Activated CD8-positive, alpha-beta memory T cell treated with anti-CD3 and anti-CD28 coated beads, Interleukin-2, amount 50 U/mL, for 24 hours (primary cell): ENCODE measurements around the gene EBF3.

Source experiments
- DNase-seq: peaks from one replicate; pipeline ENCODE4 v3.0.0-alpha.2; 2020; ENCODE audit errors: extremely low read depth

EBF3 gene

DNA sequence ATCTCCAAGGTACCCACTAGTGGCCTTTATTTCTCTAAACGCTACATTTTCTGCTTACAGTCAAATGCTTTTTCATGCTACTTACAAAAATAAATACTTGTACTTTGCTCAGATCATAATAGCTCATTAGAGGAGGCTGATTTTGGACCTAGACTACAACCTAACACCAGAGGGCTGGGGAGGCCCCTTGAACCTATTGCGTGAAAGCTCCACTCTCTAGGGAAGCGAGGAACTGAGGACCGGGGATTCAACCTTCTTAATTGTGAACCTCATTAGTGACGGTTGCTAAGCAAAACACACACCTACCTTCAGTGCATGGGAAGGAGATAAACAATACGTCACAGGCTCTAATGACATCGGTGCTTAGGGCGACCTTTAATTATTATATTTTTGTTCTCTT lies 92.1 kb downstream of the EBF3 start:
- DNase-seq = no peak

DNA sequence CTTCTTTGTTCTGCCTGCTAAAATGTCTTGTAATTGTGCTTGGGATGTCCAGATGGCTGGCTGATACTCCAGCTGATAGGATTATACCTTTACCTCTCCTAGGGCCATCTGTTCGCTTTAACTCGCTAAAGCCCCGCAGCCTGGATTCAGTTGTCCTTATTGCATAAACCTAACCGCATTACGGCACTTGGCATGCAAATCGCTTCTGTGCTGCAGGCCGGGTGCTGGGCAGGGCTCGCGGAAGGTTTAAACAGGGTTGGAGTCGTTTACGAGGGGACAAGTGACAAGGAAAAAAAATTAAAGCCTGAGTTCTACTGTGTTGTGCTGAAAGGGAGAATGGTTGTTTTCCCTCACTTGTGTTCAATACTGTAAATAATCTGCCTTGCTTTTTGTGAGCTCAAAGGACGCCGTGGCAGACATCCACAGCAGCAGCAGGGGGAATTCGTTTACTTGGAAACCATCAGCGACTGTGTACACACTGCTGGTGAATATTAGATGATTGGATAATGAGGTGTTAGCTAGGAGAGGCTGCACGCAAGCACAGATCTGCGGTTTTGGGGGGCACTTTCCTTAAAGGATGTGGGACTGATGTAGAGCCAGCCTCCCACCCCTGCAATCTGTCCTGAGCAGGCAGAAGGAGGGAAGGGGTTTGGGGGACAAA lies 93.0 kb downstream of the EBF3 start:
- DNase-seq = no peak

DNA sequence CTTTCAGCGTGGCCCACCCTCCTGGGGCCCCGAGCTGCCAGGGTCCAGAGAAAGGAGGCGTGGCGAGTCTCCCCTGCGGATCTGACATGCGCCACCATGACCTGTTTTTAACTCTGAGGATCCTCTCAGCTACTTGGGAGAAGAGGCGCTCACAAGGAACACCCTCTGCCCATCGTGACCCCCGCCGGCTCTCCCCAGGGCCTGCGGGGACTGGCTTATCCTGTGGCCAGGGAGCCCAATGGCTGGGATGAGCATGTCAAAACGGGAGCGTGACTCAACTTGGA lies 93.7 kb downstream of the EBF3 start:
- no peak for DNase-seq

DNA sequence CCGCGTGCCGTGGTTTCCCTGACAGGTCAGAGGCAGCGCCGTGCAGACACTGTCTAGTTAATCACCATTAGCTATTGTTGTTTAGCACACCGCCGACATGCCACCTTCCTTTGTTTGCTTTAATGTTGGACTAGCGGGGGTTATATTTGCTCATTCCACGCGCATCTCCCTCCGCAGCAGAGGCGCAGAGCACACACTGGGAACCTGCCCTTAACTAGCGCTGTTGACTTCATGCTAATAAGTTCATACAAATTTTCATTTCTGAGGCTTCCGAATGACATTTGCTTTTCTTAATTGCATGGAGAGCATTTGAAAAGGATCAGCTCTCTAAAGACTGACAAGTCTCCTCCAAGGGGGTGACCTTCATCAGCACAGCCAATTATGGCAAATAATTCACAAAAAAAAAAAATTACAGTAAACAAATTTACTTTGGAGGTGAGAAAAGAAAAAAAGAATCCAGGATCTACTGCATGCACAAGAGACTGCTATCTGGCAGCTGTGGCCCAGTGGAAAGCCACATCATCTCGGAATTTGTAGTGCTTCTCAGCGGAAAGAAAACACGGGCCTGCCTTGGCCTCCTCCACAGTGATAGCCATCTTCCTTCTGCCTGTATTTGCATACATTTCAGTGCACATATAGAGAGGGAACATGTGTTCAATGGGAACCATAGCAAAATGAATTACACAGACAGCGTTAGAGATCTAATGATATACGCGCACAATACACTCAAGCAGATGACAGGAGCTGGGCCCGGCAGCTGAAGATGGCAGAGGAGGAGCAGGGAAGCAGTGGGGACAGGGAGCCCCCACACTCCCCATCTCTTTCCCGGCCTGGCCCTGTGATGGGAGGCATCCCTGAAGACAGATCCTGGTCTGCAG lies 94.2 kb downstream of the EBF3 start:
- DNase-seq = no peak

DNA sequence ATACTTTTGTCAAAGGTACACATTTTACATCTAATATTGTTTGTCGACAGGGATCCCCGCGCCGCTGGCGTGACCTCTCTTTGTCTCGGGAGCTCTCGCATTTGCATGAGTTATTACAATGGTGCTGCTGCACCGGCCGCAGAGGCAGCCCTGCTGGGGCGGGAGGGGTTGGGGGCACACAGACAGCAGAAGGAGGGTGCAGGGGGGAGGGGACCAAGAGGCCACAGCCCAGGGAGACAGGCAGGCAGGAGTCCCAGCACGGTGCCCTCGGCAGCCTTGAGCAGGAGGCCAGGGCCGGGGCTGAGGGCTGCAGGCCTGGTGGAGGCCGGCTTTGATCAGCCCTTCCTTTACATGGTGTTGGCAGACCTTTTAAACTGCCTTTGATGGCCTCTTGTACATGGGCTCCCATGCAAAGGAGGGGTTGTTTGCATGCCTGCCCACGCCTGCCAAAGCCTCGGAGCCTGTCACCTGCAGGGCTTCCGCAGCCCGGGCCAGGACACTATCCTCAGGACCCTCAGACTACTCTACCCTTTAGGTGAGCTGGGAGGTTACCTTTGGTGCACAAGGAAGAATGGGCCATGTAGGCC lies 95.5 kb downstream of the EBF3 start:
- no peak for DNase-seq

DNA sequence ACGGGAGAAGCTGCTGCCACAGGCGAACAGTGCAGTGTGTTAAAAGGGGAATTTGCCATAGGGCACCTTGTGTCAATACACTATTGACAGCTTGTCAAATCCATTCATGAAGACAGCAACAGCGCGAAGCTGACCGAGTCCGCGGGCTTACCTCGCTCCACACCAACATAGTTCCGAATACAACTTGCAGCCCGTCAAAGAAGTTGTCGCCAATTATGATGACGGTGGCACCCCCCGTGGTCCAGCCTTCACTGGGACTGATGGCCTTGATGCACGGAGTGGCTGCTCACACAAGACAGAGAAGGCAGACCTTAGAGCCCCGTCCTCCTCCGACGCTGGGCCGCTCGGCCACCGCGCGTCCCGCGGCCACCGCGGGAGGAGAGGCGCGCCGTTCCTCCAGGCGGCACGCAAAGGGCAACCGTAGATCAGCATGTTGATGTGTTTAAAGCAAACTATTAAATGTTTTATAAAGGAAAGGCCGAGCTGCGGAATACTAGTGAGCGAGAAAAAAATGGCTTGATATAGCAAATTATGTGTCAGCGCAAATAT lies 96.4 kb downstream of the EBF3 start:
- no peak for DNase-seq

DNA sequence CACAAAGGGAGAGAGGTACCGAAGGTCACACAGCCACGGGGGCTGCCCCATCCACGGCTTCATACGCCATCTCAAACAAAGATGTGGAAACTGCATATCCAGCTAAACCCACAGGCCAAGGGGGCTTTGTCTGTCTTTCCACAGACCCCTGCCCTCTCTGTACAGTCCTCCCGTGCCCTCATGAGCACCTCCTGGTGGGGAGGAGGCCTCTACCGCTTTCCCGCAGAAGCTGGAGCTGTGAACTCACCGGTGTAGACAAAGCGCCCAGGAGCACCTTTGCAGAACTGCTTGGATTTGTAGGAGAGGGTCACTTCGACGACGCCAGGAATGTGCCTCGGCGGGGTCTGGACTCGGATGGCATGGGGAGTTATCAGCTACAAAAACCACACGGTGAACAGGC lies 97.2 kb downstream of the EBF3 start:
- no peak for DNase-seq

DNA sequence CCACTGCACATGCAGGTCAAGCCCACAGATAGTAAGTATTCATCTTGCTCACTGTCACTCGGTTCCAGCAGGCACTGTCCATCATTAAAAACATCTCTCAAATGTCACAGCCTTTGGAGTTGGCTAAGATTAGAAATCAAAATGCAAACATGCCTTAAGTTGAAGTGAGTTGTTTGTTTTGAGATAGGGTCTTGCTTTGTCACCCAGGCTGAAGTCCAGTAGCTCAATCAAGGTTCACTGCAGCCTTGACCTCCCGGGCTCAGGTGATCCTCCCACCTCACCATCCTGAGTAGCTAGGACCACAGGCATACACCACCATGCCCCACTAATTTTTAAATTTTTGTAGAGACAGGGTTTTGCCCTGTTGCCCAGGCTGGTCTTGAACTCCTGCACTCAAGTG lies 98.1 kb downstream of the EBF3 start:
- DNase-seq = no peak

DNA sequence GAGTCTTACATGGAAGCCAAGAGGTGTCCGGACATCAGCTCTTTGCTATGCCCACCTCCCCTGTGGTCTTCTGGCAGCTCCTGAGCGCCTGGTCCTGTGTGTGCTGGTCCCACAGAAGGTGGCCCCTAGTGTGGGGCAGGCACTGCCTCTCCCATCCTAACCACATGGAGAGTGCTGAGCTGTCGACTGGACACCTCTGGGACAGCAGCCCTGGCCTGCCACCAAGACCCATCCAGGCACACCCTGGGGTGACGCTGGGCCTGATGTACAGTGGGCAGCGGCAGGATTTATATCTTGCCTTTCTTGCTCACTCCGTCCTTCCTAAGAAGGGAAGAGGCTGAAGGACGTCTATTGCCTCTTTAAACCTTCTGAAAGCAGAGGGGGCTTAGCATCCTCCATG lies 98.7 kb downstream of the EBF3 start:
- DNase-seq = no peak

DNA sequence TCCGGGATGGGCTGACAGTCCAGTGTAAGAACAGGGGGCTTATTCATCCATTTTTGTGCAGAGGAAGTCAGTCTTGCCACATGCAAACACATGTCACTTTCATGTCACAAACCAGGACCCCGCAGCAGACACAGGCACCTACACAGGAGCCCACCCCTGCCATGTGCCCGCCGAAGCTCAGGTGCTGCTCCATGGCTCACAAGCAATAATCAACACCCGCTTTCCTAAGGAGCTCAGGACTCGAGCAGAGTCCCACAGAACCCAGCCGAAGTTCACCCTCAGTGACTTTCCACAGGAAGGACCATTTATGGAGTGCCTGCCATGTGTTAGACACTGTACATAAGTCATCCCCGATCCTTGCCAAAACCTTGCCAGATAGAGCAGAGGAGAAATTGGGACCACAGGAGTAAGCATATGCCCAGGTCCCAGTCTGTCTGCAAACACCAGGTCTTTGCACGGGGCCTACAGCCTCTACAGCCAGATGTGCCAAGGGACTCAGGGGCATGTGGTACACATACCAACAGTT lies 99.4 kb downstream of the EBF3 start:
- DNase-seq = no peak

DNA sequence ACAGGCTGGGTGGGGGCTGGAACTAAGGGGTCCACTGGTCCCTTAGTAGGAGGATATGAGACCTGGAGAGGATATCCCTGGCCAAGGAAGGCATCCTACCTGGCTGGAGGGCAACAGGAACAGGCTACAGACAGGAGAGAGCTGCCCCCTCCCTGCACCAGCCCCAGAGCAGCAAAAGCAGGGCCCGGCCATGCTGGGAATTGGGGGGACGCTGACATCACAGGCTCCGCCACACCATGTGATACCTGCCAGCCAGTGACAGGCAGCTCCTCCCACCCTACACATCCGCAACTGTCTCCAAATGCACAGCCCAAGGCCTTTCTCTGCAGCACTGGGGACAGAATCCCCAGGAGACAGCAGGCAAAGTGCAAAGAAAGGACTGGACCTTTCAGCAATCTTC lies 100.0 kb downstream of the EBF3 start:
- no peak for DNase-seq

DNA sequence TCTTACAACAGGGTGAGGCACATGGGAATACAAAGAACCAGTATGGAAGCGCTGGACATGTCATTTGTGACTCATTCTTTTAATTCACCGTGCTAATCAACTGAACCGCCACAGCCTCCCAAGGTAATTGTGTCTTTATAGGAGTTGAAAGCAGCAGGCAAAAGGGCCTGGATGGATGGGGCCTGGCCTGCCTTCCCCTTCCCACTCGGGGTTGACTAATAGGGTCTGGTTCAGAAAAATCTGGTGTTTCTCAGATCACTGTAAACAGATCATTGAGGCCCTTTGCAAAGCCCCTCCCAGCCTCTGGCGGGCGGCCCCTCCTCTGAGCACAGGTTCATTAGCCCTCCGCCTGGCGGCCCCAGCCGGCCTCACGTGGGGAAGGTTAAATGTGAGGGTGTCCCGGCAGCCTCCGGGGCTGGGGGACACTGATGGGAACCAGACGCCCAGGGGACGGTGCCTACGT lies 100.8 kb downstream of the EBF3 start:
- no peak for DNase-seq

DNA sequence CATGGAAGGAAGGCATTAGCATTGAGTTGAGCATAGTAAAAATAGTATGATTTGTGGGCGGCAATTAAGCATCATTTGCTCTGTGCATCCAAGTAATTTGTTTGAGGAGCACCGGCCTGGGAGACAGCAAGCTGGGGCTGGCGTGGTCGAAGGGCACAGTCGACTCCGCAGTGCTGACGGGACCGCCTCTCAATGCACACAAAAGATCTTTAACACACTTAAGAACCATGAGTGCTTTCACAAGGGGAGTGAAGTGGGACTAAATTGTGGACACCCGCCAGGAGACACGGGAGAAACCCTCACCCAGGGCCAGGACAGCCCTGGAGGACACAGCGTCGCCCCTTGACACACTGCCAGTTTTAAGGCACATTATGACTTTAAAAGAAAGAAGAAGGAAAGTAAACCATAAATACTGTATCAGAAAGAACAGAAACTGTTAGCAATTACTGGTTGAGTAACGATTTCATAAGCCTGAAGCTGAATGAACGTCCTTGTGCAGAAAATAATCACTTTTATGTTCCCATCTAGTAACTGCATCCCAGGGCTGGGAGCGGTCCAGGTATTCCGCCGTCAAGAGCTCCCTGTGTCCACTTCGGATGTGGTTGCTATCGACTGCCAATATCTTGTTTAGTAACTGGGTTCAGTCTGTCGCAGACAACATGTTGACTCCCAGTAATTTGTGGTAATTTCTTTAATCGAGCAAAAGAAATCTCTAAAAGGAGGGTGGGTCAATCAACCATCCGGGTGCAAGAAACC lies 102.1 kb downstream of the EBF3 start:
- no peak for DNase-seq

DNA sequence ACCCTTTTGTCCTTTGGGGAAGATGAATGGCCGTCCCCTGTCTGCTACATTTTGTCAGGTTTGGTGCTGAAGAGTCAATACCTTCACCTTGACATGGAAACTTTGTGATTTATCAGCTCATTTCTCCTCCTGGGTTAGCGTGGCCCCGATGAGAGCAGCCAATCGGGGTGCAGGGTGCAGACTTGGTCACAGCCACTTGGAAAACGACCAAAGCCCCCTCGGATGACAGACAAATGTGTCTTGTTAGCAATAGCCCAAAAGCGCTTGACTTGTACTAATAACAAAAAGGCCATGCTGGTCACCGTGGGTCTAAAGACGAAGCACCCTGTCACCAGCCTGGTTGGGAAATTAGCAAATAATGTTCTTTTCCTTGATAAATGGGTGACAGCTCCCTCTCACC lies 103.7 kb downstream of the EBF3 start:
- DNase-seq = no peak

DNA sequence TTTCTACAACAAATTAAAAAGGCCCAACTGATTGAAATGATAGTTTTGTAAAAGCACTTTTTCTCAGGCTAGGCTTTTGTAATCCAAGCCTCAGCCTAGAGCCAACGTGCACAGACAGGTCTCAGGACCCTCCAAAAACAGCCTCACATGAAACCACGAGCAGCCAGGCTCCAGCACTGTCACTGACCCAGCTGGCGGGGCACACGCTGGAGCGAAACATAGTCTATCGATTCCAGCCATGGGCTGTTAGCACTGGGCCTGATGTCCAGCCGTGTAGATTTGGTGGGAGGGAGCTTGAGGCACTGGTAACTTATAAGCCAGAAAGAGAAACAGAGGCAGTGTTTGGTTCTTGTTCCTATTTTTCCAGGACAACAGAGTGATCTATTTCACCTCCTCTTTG lies 104.5 kb downstream of the EBF3 start:
- DNase-seq = no peak

DNA sequence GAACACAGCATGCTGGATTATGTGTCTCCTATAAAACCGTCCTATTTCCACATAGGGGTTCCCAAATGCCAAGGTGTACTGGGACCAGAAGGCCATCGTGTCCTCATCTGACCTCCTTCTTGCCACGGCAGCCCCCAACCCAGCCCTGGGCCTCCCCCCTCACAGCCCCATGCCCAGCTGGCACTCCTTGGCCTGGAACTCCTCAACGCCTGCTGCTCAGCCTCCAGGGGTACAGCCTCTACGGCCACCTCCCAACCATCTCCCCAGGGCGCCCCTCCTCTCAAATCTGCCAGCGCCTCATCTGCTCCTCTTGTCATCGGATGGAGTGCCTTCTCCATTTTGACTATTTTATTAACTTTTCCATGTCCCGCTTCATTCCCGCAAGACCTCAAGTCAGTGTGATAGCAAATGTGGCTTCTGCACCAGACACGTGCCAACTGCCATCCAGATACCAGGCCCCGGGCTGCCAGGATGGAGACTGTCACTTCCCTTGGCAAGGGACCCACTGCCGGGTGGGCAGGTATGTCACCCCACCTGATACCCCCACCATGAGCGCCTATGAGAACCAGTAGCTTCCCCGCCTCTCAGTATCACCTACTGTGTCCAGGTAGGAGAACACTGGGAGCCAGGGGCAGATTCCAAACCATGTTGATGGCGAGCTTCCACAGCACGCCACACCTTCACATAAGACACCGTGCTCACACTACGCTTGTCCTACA lies 106.7 kb downstream of the EBF3 start:
- no peak for DNase-seq

DNA sequence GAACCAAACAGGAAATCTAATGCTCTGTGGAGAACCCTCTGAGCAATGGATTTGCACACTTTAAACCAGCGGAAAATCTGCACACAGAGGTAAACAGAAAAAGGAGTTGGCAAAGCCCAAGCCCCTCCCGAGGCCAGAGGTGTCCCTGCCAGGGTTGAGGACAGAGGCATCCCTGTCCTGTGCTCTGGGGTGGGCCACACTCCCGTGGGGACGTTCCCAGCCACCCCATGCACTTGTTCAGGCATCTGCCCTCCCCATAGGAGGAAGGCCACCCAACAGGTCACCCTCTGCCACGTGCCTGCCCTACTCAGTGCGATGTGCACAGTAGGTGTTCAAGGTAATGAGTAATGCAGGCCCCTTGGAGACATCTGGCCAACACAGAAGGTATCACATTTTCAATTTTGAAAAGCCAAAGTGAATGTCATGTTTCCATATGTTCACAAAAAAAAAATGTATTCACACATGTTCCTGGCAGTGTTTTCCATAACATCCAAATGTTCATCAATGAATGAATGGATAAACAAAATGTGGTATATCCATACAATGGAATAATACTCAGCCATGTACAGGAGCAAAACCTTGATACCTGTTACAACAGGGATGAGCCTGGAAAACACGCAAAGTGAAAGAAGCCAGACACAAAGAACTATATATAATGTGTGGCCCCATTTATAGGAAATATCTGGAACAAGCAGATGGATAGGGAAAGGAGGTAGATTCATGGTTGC lies 108.1 kb downstream of the EBF3 start:
- DNase-seq = no peak

DNA sequence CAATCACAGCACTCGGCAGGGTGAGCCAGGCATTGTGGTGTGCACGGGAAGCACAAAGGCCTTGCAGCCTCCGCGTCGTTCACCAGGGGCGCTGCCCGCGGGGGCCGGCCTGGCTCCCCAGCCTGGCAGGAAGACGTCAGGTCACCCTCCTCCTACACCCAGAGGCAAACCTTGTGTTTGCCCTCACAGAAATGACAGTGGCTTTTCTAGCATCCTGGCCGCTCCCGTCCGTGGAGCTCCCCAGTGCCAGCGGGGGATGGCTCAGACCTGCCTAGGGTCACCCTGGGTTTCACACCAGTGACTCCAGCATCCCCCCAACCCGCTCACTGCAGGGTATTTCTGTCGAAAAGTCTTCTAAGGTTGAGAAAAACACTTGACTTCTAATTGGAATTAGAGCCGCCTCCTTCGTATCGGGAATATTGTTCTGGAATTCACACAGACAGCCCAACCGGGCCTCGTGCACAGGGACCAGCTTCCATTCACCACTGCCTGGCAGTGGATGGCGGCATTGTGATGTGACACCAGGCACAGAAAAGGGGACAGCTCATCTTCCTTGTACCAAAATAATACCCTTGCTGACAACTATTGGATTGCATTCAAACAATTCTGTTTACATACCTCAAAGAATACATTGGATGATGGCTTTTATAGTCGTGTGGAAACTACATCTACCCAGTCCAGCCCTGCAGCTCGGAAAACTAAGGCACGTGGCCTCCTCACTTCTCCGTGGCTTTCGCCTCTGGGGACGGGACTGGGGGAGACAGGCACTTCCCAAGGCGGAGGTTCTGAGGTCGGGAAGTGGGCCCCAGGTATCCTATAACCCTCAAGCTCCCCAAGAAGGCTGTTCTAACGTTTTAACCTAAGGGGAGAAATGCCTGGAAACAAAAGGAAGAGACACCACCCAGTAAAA lies 109.0 kb downstream of the EBF3 start:
- no peak for DNase-seq

DNA sequence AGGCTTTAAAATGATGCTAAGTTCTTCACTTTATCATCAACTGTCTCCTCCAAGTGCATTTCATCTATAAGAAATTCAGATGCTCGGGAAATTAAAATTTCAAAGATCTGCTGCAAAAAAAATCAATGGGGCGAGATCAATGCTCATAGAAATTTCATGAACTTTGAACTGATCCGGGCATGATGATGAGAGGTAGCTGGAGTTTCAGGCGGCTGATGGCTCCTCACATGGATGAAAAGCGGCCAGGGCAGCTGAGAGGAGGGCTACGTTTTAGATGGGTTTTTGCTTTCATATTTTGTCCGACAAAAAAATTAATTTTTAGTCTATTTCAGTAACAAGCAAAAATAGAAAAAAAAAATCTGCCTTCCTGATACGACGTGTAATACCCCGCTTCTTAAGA lies 109.9 kb downstream of the EBF3 start:
- DNase-seq = no peak

DNA sequence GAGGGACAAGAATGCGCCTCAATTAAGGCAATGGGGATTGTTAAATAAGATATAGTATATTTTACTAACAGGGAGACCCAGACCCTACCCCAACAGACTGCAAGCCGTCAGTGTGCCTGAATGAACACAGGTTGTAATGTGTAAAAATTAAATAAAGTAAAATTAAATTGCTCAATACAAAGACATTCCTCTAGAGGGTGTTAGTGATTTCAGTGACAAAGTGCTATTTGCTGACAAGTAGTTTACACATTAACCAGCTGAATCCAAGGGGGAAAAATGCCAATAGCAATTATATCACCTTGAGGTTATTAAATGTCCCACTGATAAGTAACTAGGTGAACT lies 110.5 kb downstream of the EBF3 start:
- no peak for DNase-seq
